Activated naive CD4-positive, alpha-beta T cell treated with anti-CD3 and anti-CD28 coated beads for 36 hours (primary cell): ENCODE data around the gene DNAJC11. TPM values are rescaled to one million over a fixed set of nuclear protein-coding genes. Genes with fewer than 3 reads are reported as not detected.

Source experiments
- CTCF ChIA-PET: fragments of 350-600 bp; sonication (Branson Sonifier 250); formaldehyde crosslinking; loops from one replicate; lab custom pipeline; 2021; ENCODE audit warnings: antibody characterized with exemption; lab: Charles Lee
- DNase-seq: peaks from one replicate; pipeline ENCODE4 v3.0.0-alpha.2; 2020
- H3K27ac Mint-ChIP-seq: one replicate; pipeline ENCODE4 v1.8.0; 2021; ENCODE audit warnings: mild to moderate bottlenecking, mixed read lengths
- H3K27me3 Mint-ChIP-seq: one replicate; pipeline ENCODE4 v1.8.0; 2021; ENCODE audit warnings: low read depth, mixed read lengths
- H3K36me3 Mint-ChIP-seq: one replicate; pipeline ENCODE4 v1.8.0; 2021; ENCODE audit warnings: low read depth, mixed read lengths
- H3K4me1 Mint-ChIP-seq: one replicate; pipeline ENCODE4 v1.8.0; 2021; ENCODE audit warnings: low read depth, mixed read lengths
- H3K4me3 Mint-ChIP-seq: one replicate; pipeline ENCODE4 v1.8.0; 2021; ENCODE audit warnings: mild to moderate bottlenecking, moderate library complexity, mixed read lengths
- H3K9me3 Mint-ChIP-seq: one replicate; pipeline ENCODE4 v1.8.0; 2021; ENCODE audit warnings: mixed read lengths
- intact Hi-C: fragments of 100-400 bp; cut with micrococcal nuclease; formaldehyde crosslinking; loops from one replicate; pipeline ENCODE4 v1.15.1; 2023
- total RNA-seq, 2 experiments: library from RNA; stranded (reverse); gene quantifications; one replicate each; pipeline ENCODE4 v1.2.3, GENCODE V29; 2021

The DNAJC11 gene
- total RNA-seq, 2 experiments from 2014 or later = 31.6 to 32.5 TPM

DNA sequence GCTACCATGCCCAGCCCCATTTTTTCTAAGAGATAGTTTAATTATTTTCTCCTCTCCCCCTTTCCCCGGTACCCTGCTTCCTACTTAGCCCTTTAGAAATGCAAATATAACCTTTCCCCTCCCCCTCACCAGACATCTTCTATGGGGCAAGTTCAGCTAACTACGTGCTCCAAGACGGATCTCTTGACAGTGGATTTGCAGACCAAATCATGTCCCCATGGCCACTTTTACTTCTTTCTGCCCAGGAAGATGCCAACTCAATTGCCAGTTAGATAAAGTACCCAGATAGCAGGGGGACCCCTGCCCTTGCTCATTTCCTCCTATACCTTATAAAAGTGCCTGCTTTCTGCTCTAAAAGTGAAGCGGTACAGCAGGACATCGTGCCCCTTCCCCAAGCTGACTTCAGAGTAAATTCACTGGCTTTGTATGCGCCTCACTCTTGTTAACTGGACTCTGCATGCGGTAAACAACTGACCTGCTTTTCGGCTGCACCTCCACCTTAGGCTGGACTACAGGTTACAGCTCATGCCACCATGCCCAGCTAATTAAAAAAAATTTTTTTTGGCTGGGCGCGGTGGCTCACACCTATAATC is 7.4 kb downstream of the DNAJC11 start:
- DNase-seq = no peak
- intact Hi-C loops = no loop called here
- Mint-ChIP-seq H3K27me3 (no peaks in the 10 kb centered on the region), H3K4me3 (no peak overlapping the region), H3K36me3 (peaks cover 2% of the 10 kb centered on the region), H3K9me3 (no peaks in the 10 kb centered on the region), H3K4me1 (peaks cover 12% of the 10 kb centered on the region), H3K27ac (no peak overlapping the region)
- CTCF ChIA-PET = no interaction called here

DNA sequence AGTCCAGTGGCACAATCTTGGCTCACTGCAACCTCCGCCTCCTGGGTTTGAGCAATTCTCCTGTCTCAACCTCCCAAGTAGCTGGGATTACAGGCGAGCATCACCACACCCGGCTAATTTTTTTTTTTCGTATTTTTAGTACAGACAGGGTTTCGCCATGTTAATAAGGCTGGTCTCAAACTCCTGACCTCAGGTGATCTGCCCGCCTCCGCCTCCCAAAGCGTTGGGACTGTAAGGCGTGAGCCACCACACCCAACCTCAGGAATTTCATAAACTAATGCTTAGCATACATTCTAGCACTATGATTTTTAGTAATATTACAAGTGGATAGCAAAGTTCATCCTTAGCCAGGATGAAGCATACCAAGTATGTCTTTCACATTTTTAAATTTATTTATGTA is 8.7 kb downstream of the DNAJC11 start:
- CTCF ChIA-PET = interaction anchor here (1.0 kb wide), 1 partner anchor 8 kb away, joined by 5 read pairs; the partner anchor contains the start of gene DNAJC11
- Mint-ChIP-seq H3K9me3 (no peaks in the 10 kb centered on the region), H3K36me3 (peaks cover 2% of the 10 kb centered on the region), H3K4me1 (peaks cover 7% of the 10 kb centered on the region), H3K27me3 (no peaks in the 10 kb centered on the region), H3K4me3 (no peak overlapping the region), H3K27ac (no peak overlapping the region)
- no peak for DNase-seq
- intact Hi-C loops = no loop called here

DNA sequence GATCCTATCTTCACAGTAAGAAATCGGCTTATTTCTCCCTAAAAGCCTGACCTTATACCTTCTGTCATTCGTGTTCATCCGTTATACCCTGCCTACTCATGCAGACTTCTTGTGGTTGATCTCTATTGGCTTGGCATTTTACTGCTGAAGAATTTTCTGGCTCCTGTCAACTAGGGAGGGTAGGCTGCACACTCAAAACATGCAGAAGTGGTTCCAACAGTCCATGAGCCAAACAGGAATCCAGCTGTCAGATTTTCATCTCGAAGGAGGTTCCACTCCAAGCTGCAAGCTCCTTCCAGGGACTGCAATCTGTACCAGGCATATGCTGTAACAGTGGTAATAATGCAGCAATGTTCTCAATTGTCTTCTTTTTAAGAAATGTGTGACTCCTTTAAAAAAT is 10.1 kb downstream of the DNAJC11 start:
- CTCF ChIA-PET = no interaction called here
- Mint-ChIP-seq H3K9me3 (no peaks in the 10 kb centered on the region), H3K27me3 (no peaks in the 10 kb centered on the region), H3K4me1 (peaks cover 7% of the 10 kb centered on the region), H3K27ac (no peak overlapping the region), H3K4me3 (no peak overlapping the region), H3K36me3 (peaks cover 2% of the 10 kb centered on the region)
- intact Hi-C loops = no loop called here
- no peak for DNase-seq

DNA sequence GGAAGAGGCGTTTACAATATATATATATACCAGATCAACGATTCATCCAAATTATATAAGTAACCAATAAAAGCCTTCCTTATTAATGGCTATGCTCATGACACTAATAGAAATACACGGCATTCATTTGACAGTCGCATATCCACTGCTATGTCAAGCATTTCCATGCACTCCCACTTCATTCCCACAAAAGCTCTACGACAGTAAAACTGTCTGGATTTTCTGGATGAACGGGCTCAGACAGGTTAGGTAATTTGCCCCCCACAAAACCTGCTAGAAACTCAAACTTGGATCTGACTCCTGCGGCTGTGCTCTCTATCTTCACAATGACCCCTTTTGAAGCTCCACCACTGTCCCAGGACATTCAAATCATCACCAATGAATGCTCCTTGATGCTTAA is 11.4 kb downstream of the DNAJC11 start:
- no peaks in the 10 kb centered on the region for H3K27me3 Mint-ChIP-seq
- peaks cover 7% of the 10 kb centered on the region for H3K4me1 Mint-ChIP-seq
- H3K9me3 Mint-ChIP-seq = no peaks in the 10 kb centered on the region
- peaks cover 2% of the 10 kb centered on the region for H3K36me3 Mint-ChIP-seq
- H3K27ac Mint-ChIP-seq = no peak overlapping the region
- intact Hi-C loops = no loop called here
- H3K4me3 Mint-ChIP-seq = no peak overlapping the region
- no peak for DNase-seq
- CTCF ChIA-PET = interaction anchor here (1.0 kb wide), 1 partner anchor 12 kb away, joined by 3 read pairs; the partner anchor contains the start of gene DNAJC11

DNA sequence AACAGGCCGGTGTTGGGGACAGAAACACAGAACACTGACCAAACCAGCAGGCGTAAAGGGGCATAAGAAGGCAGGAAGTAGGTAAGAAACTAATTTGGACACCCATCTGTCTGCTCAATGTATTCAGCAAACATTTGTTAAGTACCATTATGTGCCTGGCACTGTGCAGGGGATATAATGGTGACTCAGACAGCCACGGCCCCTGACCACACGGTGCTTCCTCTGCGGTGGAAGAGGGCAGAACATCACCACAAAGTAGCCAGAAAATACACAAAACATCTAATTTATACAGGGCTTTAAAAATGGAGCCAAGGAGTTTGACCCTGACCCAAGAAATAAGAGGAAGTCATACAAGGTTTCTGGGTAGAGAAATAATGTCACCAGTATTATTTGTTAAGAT is 12.9 kb downstream of the DNAJC11 start:
- CTCF ChIA-PET = no interaction called here
- Mint-ChIP-seq H3K9me3 (no peaks in the 10 kb centered on the region), H3K36me3 (no peaks in the 10 kb centered on the region), H3K27me3 (no peaks in the 10 kb centered on the region), H3K27ac (no peak overlapping the region), H3K4me3 (no peak overlapping the region), H3K4me1 (peaks cover 6% of the 10 kb centered on the region)
- intact Hi-C loops = no loop called here
- no peak for DNase-seq

DNA sequence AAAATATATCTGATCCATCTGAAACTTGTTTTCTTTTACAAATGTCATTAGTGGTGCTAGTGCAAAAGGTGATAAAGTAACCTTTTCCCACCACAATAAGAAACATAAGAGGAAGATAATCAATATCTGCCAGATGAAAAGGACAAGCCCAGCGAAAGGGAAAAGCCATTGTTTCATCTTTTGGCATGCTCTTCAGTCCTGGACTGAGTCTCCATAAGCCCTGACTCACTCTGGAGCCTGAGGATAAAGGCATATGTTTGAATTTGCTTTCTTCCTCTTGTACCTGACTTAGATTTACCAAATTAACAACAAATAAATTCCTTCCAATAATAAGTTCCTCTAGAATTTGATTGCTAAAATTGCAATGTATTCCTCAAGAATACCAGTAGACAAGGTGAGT is 13.6 kb downstream of the DNAJC11 start:
- H3K4me1 Mint-ChIP-seq = peaks cover 7% of the 10 kb centered on the region
- H3K27ac Mint-ChIP-seq = no peak overlapping the region
- no peaks in the 10 kb centered on the region for H3K36me3 Mint-ChIP-seq
- no peaks in the 10 kb centered on the region for H3K27me3 Mint-ChIP-seq
- DNase-seq = no peak
- H3K4me3 Mint-ChIP-seq = no peak overlapping the region
- CTCF ChIA-PET = interaction anchor here (0.6 to 1.6 kb wide), 2 partner anchors 13 to 1240 kb away, joined by 3 to 4 read pairs; partner anchors contain the start of gene DNAJC11
- intact Hi-C loops = no loop called here
- H3K9me3 Mint-ChIP-seq = no peaks in the 10 kb centered on the region

DNA sequence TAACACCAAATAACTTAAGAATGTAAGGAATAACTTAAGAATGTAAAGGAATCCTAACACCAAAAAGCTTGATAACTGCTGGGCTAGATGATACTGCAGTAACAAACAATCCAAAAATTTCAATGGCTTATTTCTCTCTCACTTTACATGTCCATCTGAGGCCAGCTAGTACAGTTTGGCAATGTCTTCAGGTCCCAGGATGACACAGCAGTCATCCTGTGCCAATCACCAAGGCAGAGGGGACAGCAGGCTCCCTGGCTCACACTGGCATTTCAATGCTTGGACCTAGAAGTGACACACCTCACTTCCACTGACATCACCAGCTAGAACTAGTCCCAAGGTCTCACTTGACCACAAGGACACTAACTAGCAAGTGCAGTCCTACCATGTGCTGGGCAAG is 15.3 kb downstream of the DNAJC11 start:
- no peaks in the 10 kb centered on the region for H3K9me3 Mint-ChIP-seq
- H3K27ac Mint-ChIP-seq = no peak overlapping the region
- H3K27me3 Mint-ChIP-seq = no peaks in the 10 kb centered on the region
- DNase-seq = no peak
- intact Hi-C loops = no loop called here
- H3K36me3 Mint-ChIP-seq = no peaks in the 10 kb centered on the region
- CTCF ChIA-PET = interaction anchor here (1.1 to 1.6 kb wide), 2 partner anchors 15 kb away, joined by 3 to 4 read pairs; partner anchors contain the start of gene DNAJC11
- no peak overlapping the region for H3K4me3 Mint-ChIP-seq
- H3K4me1 Mint-ChIP-seq = peaks cover 7% of the 10 kb centered on the region

DNA sequence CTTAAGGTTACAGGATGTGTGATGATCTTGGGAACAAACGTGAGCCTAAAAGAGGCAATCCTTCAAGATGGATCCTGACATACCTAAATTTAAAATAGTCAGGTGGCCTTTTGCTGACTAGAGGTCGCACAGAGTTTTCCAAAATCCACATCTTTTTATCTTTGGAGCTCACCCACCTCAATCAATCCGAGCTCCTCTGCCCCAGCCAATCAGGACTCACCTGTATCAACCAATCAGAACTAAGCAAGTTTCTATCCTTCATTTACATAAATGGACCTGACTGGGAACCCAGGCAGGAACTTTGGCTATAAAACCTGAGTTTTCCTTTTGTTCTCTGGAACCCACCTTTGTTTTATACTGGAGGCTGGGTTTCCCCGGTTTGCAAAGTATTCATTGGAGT is 16.2 kb downstream of the DNAJC11 start:
- DNase-seq = no peak
- no peaks in the 10 kb centered on the region for H3K9me3 Mint-ChIP-seq
- CTCF ChIA-PET = interaction anchor here (1.1 kb wide), 1 partner anchor 16 kb away, joined by 3 read pairs; the partner anchor contains the start of gene DNAJC11
- H3K4me1 Mint-ChIP-seq = peaks cover 5% of the 10 kb centered on the region
- H3K4me3 Mint-ChIP-seq = no peak overlapping the region
- no peak overlapping the region for H3K27ac Mint-ChIP-seq
- intact Hi-C loops = no loop called here
- H3K36me3 Mint-ChIP-seq = peaks cover 2% of the 10 kb centered on the region
- no peaks in the 10 kb centered on the region for H3K27me3 Mint-ChIP-seq

DNA sequence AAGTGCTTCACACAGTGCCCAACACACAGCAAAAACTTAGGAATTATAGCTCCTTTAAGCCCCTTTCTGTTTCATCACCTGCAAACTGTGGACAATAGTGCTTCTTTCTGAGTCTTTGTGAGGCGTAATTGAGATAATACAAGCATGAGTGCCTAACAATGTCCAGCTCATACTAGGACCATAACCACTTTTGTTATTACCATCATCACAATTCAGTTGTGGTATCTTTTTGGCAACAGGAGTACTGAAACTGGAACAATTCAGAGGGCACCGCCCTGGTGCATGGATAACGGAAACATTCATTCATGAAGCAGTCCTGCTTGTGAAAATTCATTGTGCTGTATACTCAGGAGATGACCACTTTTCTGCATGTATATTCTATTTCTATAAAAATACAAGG is 18.2 kb downstream of the DNAJC11 start:
- peaks cover 11% of the 10 kb centered on the region for H3K36me3 Mint-ChIP-seq
- no peaks in the 10 kb centered on the region for H3K27me3 Mint-ChIP-seq
- DNase-seq = no peak
- no peak overlapping the region for H3K4me3 Mint-ChIP-seq
- H3K27ac Mint-ChIP-seq = no peak overlapping the region
- H3K9me3 Mint-ChIP-seq = no peaks in the 10 kb centered on the region
- intact Hi-C loops = no loop called here
- CTCF ChIA-PET = no interaction called here
- H3K4me1 Mint-ChIP-seq = peaks cover 5% of the 10 kb centered on the region

DNA sequence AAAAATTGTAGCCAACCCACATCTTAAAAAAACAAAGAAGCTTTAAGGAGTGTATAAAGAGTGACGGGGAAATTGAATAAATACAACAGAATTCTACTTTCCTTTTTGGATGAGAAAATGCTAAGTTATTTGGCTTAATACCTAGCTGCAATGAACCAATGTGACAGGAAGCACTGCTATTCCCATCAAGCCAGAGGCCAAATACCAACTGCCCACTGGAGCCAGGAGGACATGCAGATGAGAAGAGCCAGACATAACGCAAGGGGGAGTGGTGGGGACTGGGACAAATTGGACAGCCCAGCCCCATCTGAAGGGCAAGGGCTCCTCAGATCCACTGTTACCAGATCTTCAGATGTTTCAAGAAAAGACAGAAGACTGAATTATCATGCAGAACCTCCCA is 25.7 kb downstream of the DNAJC11 start:
- Mint-ChIP-seq H3K27me3 (no peaks in the 10 kb centered on the region), H3K36me3 (peaks cover 39% of the 10 kb centered on the region), H3K27ac (no peak overlapping the region), H3K4me3 (no peak overlapping the region), H3K4me1 (peaks cover 2% of the 10 kb centered on the region), H3K9me3 (no peaks in the 10 kb centered on the region)
- DNase-seq = no peak
- intact Hi-C loops = no loop called here
- CTCF ChIA-PET = interaction anchor here (1.4 kb wide), 1 partner anchor 25 kb away, joined by 3 read pairs; the partner anchor contains the start of gene DNAJC11

DNA sequence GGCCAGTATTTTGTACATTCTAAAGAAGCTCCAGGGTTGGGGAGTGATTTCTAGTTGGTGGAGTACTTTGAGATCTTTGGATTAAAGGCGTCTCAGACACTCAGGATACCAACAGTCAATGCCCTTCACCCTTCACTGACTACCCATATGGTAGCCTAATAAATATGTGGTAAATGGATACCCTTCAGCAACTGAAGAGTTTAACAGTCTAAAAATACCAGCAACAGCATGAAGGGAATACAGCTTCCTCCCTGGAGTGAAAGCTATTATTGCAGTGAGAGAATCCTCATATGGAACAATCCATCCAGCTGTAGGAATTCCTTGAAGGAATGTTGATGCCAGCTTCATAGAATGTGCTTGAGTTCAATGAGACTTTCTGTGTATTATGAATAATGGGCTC is 26.8 kb downstream of the DNAJC11 start:
- Mint-ChIP-seq H3K36me3 (peaks cover 37% of the 10 kb centered on the region), H3K27me3 (no peaks in the 10 kb centered on the region), H3K9me3 (no peaks in the 10 kb centered on the region), H3K27ac (no peak overlapping the region), H3K4me3 (no peak overlapping the region), H3K4me1 (peaks cover 2% of the 10 kb centered on the region)
- DNase-seq = no peak
- intact Hi-C loops = no loop called here
- CTCF ChIA-PET = interaction anchor here (0.6 kb wide), 3 partner anchors 25 to 66 kb away, joined by 3 to 10 read pairs (median 6); no protein-coding TSS in a partner anchor

DNA sequence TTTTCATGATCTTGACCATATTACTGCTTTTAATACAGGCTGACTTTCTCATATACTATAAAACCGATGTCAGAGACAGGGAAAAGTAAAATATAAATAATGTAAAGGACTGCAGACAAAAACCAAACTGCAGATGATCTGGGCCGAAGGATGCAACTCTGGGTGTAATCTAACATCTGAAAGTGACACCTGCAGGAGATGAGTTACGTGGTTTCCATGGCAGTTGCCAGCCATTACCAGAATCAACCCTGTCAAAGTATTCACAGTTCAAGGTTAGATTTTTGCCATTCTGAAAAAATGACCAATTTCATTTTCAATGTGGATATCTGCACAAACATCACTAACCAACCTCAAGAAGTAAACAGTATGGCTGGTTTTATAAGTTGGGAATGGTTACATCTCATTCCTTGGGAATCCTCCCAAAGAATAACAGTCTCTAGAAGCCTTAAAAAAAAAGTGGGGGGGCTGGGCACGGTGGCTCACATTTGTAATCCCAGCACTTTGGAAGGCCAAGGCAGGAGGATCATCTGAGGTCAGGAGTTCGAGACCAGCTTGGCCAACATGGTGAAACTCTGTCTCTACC is 27.7 kb downstream of the DNAJC11 start:
- intact Hi-C loops = no loop called here
- Mint-ChIP-seq H3K27me3 (no peaks in the 10 kb centered on the region), H3K36me3 (peaks cover 33% of the 10 kb centered on the region), H3K27ac (no peak overlapping the region), H3K4me1 (peaks cover 2% of the 10 kb centered on the region), H3K9me3 (no peaks in the 10 kb centered on the region), H3K4me3 (no peak overlapping the region)
- DNase-seq = no peak
- CTCF ChIA-PET = interaction anchor here (0.6 kb wide), 1 partner anchor 45 kb away, joined by 6 read pairs; no protein-coding TSS in a partner anchor

DNA sequence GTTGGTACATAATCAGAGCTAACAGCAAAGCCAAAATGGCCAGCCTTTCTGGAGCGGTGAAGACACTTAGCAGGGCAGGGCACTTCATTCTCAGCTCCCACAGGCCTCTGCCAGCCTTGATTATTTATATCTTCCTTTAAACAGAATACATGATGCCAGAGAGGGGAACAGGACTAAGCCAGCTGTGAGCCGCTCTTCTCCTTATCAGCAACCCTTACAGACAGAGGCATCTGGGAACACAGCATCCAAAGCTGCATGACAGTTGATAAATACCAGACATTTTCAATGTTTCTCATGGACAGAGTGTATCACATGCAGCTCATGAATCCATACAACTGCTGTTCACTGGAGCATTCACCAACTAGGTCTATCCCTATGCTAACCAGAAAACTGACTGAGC is 29.1 kb downstream of the DNAJC11 start:
- no peak overlapping the region for H3K27ac Mint-ChIP-seq
- intact Hi-C loops = no loop called here
- H3K27me3 Mint-ChIP-seq = no peaks in the 10 kb centered on the region
- H3K36me3 Mint-ChIP-seq = peaks cover 26% of the 10 kb centered on the region
- no peak overlapping the region for H3K4me3 Mint-ChIP-seq
- peaks cover 2% of the 10 kb centered on the region for H3K4me1 Mint-ChIP-seq
- CTCF ChIA-PET = interaction anchor here (0.8 kb wide), 1 partner anchor 28 kb away, joined by 3 read pairs; no protein-coding TSS in a partner anchor
- no peak for DNase-seq
- H3K9me3 Mint-ChIP-seq = no peaks in the 10 kb centered on the region
